Measurements from ENCODE around the gene CYP1A2. TPM values are rescaled to one million over a fixed set of nuclear protein-coding genes. Genes with fewer than 3 reads are reported as not detected.

CYP1A2 gene
- total and polyA plus RNA-seq, 2 of the 13 experiments (the other 11 are each of a cell fraction or from before 2014, with no cell fraction given), result 0.07 TPM; not detected in 1

GRCh38 chr15:74730619-74731316 lies 17.9 kb upstream of the CYP1A2 start (continued):
- no peak for TF ChIP-seq ZBTB14 (CRISPR knock-in tag; IDR thresholded peaks at IDR 0.05)
- TF ChIP-seq ELF1 (CRISPR knock-in tag; IDR thresholded peaks at IDR 0.05), result peak; percentile 50
- TF ChIP-seq STAG1 (CRISPR knock-in tag; IDR thresholded peaks at IDR 0.05), result no peak
- TF ChIP-seq SATB2 (CRISPR knock-in tag; IDR thresholded peaks at IDR 0.05), result no peak
- peak; percentile 76; the same call in 1 of the 2 replicates for TF ChIP-seq ZBTB20 (CRISPR knock-in tag; IDR thresholded peaks at IDR 0.05; ENCODE audit: borderline replicate concordance, low read depth)
- peak; percentile 81 for TF ChIP-seq ZGPAT (CRISPR knock-in tag; IDR thresholded peaks at IDR 0.05)
- 0 out of 2 replicates have a peak, but pooled peaks have one; percentile 68 for TF ChIP-seq MIER2 (CRISPR knock-in tag; IDR thresholded peaks at IDR 0.05)
- TF ChIP-seq CENPX (CRISPR knock-in tag; IDR thresholded peaks at IDR 0.05), result no peak
- TF ChIP-seq DPF2 (CRISPR knock-in tag; IDR thresholded peaks at IDR 0.05; ENCODE audit: borderline replicate concordance, low read depth), result peak; percentile 95
- no peak for TF ChIP-seq TOE1 (CRISPR knock-in tag; IDR thresholded peaks at IDR 0.05)
- TF ChIP-seq HINFP (CRISPR knock-in tag; IDR thresholded peaks at IDR 0.05; ENCODE audit: low read depth), result 0 out of 2 replicates have a peak, but pooled peaks have one; percentile 33
- no peak for TF ChIP-seq BCL3 (CRISPR knock-in tag; IDR thresholded peaks at IDR 0.05)
- peak; percentile 89 for TF ChIP-seq ZFP91 (CRISPR knock-in tag; IDR thresholded peaks at IDR 0.05; ENCODE audit: borderline replicate concordance)
- TF ChIP-seq PTBP1 (IDR thresholded peaks at IDR 0.05; ENCODE audit: low read depth, low read length, poor library complexity, severe bottlenecking), result no peak
- no peak for TF ChIP-seq HNF1A (IDR thresholded peaks at IDR 0.05; ENCODE audit: low read depth)
- no peak for TF ChIP-seq HNF1A (CRISPR knock-in tag; IDR thresholded peaks at IDR 0.05; ENCODE audit: borderline replicate concordance)
- no peak; the same call in 1 of the 2 replicates for TF ChIP-seq KMT2A (CRISPR knock-in tag; IDR thresholded peaks at IDR 0.05)
